Osteocyte (in vitro differentiated cells): ENCODE measurements around the gene KRT35. TPM values are rescaled to one million over a fixed set of nuclear protein-coding genes. Genes with fewer than 3 reads are reported as not detected.

ENCODE experiments used
- DNase-seq: peaks from one replicate; pipeline ENCODE4 v3.0.0; 2021; ENCODE audit warnings: mixed read lengths; ENCODE audit not compliant: unreplicated experiment; ENCODE audit errors: extremely low spot score
- H3K27ac Mint-ChIP-seq: one replicate; pipeline ENCODE4 v1.8.0; 2021; ENCODE audit warnings: mild to moderate bottlenecking, mixed read lengths; ENCODE audit not compliant: unreplicated experiment
- H3K27me3 Mint-ChIP-seq: one replicate; pipeline ENCODE4 v1.8.0; 2021; ENCODE audit warnings: mixed read lengths; ENCODE audit not compliant: unreplicated experiment
- H3K36me3 Mint-ChIP-seq: one replicate; pipeline ENCODE4 v1.8.0; 2021; ENCODE audit warnings: mixed read lengths; ENCODE audit not compliant: unreplicated experiment
- H3K4me1 Mint-ChIP-seq: one replicate; pipeline ENCODE4 v1.8.0; 2021; ENCODE audit warnings: mixed read lengths; ENCODE audit not compliant: unreplicated experiment
- H3K4me3 Mint-ChIP-seq: one replicate; pipeline ENCODE4 v1.8.0; 2021; ENCODE audit warnings: mild to moderate bottlenecking, moderate library complexity, mixed read lengths; ENCODE audit not compliant: unreplicated experiment
- H3K9me3 Mint-ChIP-seq: one replicate; pipeline ENCODE4 v1.8.0; 2021; ENCODE audit warnings: mixed read lengths; ENCODE audit not compliant: unreplicated experiment
- total RNA-seq: library from RNA; stranded (reverse); gene quantifications from 2 replicates; pipeline ENCODE4 v1.2.1, GENCODE V29; 2021
- TF ChIP-seq, protein P1 (sequence below): fragments of 200-600 bp; sonication (generic); IDR thresholded peaks from 2 replicates; pipeline ENCODE4 v1.5.0; 2021; ENCODE audit warnings: antibody characterized with exemption, mild to moderate bottlenecking, moderate library complexity

The KRT35 gene
- total RNA-seq, 1 donor from 2014 or later: not detected

GRCh38 chr17:41522301-41523224 is 41.6 kb upstream of the KRT35 start:
- Mint-ChIP-seq H3K27me3 (peaks cover 6% of the 10 kb centered on the region), H3K9me3 (no peaks in the 10 kb centered on the region), H3K4me1 (peaks cover 16% of the 10 kb centered on the region), H3K4me3 (no peak overlapping the region), H3K36me3 (no peaks in the 10 kb centered on the region), H3K27ac (no peak overlapping the region)
- DNase-seq: no peak
- TF ChIP-seq, protein P1, sequence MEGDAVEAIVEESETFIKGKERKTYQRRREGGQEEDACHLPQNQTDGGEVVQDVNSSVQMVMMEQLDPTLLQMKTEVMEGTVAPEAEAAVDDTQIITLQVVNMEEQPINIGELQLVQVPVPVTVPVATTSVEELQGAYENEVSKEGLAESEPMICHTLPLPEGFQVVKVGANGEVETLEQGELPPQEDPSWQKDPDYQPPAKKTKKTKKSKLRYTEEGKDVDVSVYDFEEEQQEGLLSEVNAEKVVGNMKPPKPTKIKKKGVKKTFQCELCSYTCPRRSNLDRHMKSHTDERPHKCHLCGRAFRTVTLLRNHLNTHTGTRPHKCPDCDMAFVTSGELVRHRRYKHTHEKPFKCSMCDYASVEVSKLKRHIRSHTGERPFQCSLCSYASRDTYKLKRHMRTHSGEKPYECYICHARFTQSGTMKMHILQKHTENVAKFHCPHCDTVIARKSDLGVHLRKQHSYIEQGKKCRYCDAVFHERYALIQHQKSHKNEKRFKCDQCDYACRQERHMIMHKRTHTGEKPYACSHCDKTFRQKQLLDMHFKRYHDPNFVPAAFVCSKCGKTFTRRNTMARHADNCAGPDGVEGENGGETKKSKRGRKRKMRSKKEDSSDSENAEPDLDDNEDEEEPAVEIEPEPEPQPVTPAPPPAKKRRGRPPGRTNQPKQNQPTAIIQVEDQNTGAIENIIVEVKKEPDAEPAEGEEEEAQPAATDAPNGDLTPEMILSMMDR: no peak

GRCh38 chr17:41521574-41522261 is 40.8 kb upstream of the KRT35 start:
- Mint-ChIP-seq H3K9me3 (no peaks in the 10 kb centered on the region), H3K4me1 (peaks cover 12% of the 10 kb centered on the region), H3K27ac (no peak overlapping the region), H3K27me3 (no peaks in the 10 kb centered on the region), H3K36me3 (no peaks in the 10 kb centered on the region), H3K4me3 (no peak overlapping the region)
- DNase-seq: no peak
- TF ChIP-seq, protein P1: no peak

- no peak overlapping the region for H3K4me3 Mint-ChIP-seq
- H3K27me3 Mint-ChIP-seq: no peaks in the 10 kb centered on the region
- DNase-seq: no peak
- no peak overlapping the region for H3K27ac Mint-ChIP-seq
- H3K4me1 Mint-ChIP-seq: peaks cover 12% of the 10 kb centered on the region
- TF ChIP-seq, protein P1: no peak
- no peaks in the 10 kb centered on the region for H3K36me3 Mint-ChIP-seq
- H3K9me3 Mint-ChIP-seq: no peaks in the 10 kb centered on the region
These were observed 40.0 kb upstream of the KRT35 start for GRCh38 chr17:41520821-41521521.

GRCh38 chr17:41519501-41520224 is 38.7 kb upstream of the KRT35 start:
- TF ChIP-seq, protein P1: no peak
- peaks cover 12% of the 10 kb centered on the region for H3K4me1 Mint-ChIP-seq
- H3K27me3 Mint-ChIP-seq: no peaks in the 10 kb centered on the region
- no peak overlapping the region for H3K27ac Mint-ChIP-seq
- no peaks in the 10 kb centered on the region for H3K9me3 Mint-ChIP-seq
- no peaks in the 10 kb centered on the region for H3K36me3 Mint-ChIP-seq
- DNase-seq: no peak
- no peak overlapping the region for H3K4me3 Mint-ChIP-seq
